Mesothelial cell of epicardium (in vitro differentiated cells): ENCODE results near the gene RFC4. TPM values are rescaled to one million over a fixed set of nuclear protein-coding genes. Genes with fewer than 3 reads are reported as not detected.

Experiments
- DNase-seq, 2 experiments: peaks; one replicate each; pipeline ENCODE4 v3.0.0; 2021; ENCODE audit warnings: low spot score in 2 of 2; ENCODE audit not compliant: unreplicated experiment in 2 of 2
- H3K27ac Mint-ChIP-seq: 2 replicates; pipeline ENCODE4 v1.8.0; 2021; ENCODE audit warnings: mixed read lengths
- H3K27me3 Mint-ChIP-seq: 2 replicates; pipeline ENCODE4 v1.8.0; 2021; ENCODE audit warnings: low read depth, mixed read lengths
- H3K36me3 Mint-ChIP-seq: 2 replicates; pipeline ENCODE4 v1.8.0; 2021; ENCODE audit warnings: mixed read lengths
- H3K4me1 Mint-ChIP-seq: 2 replicates; pipeline ENCODE4 v1.8.0; 2021; ENCODE audit warnings: mixed read lengths
- H3K4me3 Mint-ChIP-seq: 2 replicates; pipeline ENCODE4 v1.8.0; 2021; ENCODE audit warnings: mild to moderate bottlenecking, moderate library complexity, mixed read lengths
- H3K9me3 Mint-ChIP-seq: 2 replicates; pipeline ENCODE4 v1.8.0; 2021; ENCODE audit warnings: mixed read lengths
- total RNA-seq: library from RNA; stranded (reverse); gene quantifications from 3 replicates; pipeline ENCODE4 v1.2.1, GENCODE V29; 2021
- TF ChIP-seq, protein P1 (sequence below): fragments of 200-600 bp; sonication (generic); IDR thresholded peaks from one replicate; pipeline ENCODE4 v1.5.0; 2021; ENCODE audit warnings: antibody characterized with exemption; ENCODE audit not compliant: unreplicated experiment

The RFC4 gene
- total RNA-seq, 1 donor from 2014 or later = 33.2 TPM

DNA sequence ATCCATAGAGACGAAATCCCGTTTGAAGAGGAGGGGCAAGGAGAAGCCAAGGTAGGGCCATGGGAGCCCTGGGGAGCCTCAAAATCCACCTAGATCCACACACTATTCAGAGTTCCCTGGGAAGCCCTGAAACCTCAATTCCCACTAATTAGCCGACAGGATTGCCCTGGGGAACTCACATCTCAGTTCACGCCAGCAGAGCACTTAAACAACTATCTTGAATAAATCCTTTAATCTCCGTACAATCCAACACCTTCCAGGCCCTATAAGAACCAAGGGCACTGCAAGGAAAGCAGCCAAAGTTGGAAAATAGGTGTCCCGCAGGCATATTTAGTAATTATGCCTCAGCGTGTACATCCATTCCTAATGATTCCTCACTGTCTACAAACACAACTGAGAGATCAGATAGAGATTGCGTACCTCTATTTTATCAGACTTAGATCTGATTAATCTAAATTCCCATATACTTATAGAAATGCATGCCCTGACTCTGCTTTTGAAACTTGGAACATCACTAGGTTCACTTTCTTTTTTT lies 48.5 kb downstream of the RFC4 start:
- DNase-seq = no peak
- Mint-ChIP-seq H3K4me3 (no peak overlapping the region), H3K27ac (no peak overlapping the region), H3K4me1 (peaks cover 12% of the 10 kb centered on the region), H3K36me3 (no peaks in the 10 kb centered on the region), H3K27me3 (peaks cover 2% of the 10 kb centered on the region), H3K9me3 (no peaks in the 10 kb centered on the region)
- TF ChIP-seq, protein P1, sequence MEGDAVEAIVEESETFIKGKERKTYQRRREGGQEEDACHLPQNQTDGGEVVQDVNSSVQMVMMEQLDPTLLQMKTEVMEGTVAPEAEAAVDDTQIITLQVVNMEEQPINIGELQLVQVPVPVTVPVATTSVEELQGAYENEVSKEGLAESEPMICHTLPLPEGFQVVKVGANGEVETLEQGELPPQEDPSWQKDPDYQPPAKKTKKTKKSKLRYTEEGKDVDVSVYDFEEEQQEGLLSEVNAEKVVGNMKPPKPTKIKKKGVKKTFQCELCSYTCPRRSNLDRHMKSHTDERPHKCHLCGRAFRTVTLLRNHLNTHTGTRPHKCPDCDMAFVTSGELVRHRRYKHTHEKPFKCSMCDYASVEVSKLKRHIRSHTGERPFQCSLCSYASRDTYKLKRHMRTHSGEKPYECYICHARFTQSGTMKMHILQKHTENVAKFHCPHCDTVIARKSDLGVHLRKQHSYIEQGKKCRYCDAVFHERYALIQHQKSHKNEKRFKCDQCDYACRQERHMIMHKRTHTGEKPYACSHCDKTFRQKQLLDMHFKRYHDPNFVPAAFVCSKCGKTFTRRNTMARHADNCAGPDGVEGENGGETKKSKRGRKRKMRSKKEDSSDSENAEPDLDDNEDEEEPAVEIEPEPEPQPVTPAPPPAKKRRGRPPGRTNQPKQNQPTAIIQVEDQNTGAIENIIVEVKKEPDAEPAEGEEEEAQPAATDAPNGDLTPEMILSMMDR = no peak

DNA sequence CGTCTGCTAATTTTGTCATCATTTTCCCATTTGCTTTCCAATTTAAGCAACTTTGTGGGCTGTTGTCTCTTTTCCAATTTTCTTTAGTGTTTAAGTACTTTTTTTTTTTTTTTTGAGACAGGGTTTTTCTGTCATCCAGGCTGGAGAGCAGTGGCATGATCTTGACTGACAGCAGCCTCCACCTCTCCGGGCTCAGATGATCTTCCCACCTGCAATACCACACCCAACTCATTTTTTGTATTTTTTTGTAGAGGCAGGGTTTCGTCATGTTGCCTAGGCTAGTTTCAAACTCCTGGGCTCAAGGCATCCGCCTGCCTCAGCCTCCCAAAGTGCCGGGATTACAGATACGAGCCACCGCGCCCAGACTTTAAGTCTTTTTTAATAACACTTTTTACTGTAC lies 49.1 kb downstream of the RFC4 start:
- Mint-ChIP-seq H3K27me3 (peaks cover 2% of the 10 kb centered on the region), H3K4me3 (no peak overlapping the region), H3K27ac (no peak overlapping the region), H3K36me3 (no peaks in the 10 kb centered on the region), H3K4me1 (peaks cover 12% of the 10 kb centered on the region), H3K9me3 (no peaks in the 10 kb centered on the region)
- TF ChIP-seq, protein P1 = no peak
- DNase-seq = no peak

DNA sequence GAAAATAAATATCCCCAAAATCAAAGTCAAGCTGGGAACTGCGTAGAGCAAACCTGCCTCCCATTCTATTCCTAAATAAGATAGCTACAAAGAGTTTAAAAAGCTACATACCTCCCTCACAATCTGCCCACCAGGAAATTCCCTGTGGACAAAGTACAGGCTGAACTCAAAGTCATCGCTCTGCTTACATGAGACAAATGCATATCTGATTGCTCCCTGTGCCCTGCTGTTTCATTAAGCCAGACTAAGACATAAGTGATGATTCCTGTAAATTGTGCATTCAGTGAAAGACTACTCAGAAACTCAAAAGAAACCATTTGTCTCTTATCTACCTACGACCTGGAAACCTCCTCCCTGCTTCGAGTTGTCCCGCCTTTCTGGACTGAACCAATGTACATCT lies 51.4 kb downstream of the RFC4 start:
- Mint-ChIP-seq H3K27me3 (peaks cover 2% of the 10 kb centered on the region), H3K9me3 (no peaks in the 10 kb centered on the region), H3K36me3 (no peaks in the 10 kb centered on the region), H3K4me3 (no peak overlapping the region), H3K27ac (no peak overlapping the region), H3K4me1 (peaks cover 12% of the 10 kb centered on the region)
- no peak for DNase-seq
- TF ChIP-seq, protein P1 = no peak

DNA sequence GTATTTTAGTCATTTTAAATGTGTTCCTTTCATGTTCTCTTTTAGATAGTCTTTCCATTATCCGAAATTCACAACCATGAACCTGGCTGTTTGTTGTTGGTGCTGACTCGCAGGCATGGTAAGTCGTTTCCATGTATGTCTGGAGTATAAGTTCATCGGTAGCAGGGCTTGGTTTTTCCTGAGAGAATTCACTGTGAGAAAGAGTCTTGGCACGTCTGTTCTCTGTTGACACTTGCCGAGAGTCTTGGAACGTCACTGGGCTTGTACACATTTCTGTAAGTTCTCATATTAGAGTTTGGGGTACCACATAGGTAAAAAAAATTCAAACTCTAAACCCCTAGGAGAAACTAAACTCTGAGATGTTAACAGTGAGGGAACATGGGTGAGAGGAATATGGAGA lies 52.3 kb downstream of the RFC4 start:
- Mint-ChIP-seq H3K9me3 (no peaks in the 10 kb centered on the region), H3K4me1 (peaks cover 12% of the 10 kb centered on the region), H3K27ac (no peak overlapping the region), H3K36me3 (no peaks in the 10 kb centered on the region), H3K4me3 (no peak overlapping the region), H3K27me3 (peaks cover 2% of the 10 kb centered on the region)
- TF ChIP-seq, protein P1 = no peak
- no peak for DNase-seq

DNA sequence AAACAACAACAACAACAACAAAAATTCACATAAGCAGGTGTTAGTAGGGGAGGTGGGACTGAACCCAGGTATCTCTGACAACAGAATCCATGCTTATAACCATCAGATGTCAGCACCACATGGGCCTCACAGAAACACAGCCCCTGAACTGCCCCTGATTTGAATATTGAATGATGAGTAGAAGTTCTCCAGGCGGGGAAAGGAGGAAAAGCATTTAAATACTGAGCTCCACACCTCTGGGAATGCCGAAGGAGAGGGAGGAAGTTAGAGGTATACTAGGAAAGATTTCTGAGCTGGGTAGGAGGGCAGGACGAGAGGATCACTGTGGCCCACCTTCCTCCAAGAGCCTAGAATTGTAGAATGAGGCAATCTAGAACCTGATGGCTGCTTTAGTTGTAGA lies 54.8 kb downstream of the RFC4 start:
- Mint-ChIP-seq H3K36me3 (no peaks in the 10 kb centered on the region), H3K4me3 (no peak overlapping the region), H3K9me3 (no peaks in the 10 kb centered on the region), H3K27ac (no peak overlapping the region), H3K27me3 (peaks cover 2% of the 10 kb centered on the region), H3K4me1 (peaks cover 3% of the 10 kb centered on the region)
- DNase-seq = no peak
- TF ChIP-seq, protein P1 = no peak

DNA sequence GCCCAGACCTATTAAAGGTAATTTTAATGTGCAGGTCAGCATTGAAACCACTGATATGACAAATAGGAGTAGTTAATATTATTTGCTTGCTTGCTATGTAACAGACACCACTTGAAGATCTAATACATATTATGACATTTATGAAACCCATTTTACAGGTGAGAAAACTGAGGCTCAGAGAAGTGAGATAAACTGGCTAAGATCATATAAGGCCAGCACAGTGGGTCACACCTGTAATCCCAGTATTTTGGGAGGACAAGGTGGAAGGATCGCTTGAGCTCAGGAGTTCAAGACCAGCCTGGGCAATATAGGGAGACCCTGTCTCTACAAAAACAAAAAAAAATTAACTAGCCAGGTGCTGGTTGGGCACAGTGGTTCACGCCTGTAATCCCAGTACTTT lies 56.0 kb downstream of the RFC4 start:
- Mint-ChIP-seq H3K9me3 (no peaks in the 10 kb centered on the region), H3K36me3 (no peaks in the 10 kb centered on the region), H3K27ac (no peak overlapping the region), H3K4me1 (peaks cover 8% of the 10 kb centered on the region), H3K27me3 (peaks cover 2% of the 10 kb centered on the region), H3K4me3 (no peak overlapping the region)
- TF ChIP-seq, protein P1 = no peak
- DNase-seq = no peak
